HG02970 (cell line): ENCODE data around the gene IGFBP5.

ENCODE experiments used
- ATAC-seq: cut with Tn5 transposase; IDR thresholded peaks from one replicate; pipeline ENCODE4 v1.9.1; 2021; ENCODE audit warnings: mild to moderate bottlenecking, moderate library complexity, moderate number of reproducible peaks; ENCODE audit not compliant: unreplicated experiment, low FRiP score

Gene IGFBP5

DNA sequence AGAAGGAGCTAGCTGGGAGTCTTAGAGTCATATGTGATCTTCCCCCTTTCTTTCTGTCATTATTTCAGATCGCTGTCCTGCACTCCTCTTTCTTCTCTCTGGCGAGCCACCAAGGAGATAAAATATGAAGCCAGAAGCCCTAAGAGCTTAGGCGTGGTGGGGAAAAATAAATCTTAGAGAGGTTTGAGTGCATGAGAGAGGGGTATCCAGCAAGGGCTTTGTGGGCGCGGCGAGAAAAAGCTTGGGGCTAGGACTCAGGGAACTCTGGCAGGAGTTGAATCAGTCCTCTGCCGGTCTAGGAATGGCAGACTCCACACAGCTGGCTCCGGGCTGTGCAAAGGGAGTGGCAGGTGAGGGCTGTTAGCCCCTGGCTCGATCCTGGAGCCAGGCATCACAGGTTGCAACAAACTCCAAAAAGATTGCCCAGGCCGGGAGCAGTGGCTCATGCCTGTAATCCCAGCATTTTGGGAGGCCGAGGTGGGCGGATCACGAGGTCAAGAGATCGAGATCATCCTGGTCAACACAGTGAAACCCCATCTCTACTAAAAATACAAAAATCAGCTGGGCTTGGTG lies 20.1 kb upstream of the IGFBP5 start:
- ATAC-seq, result no peak

GRCh38 chr2:216714376-216714775 lies 19.0 kb upstream of the IGFBP5 start:
- no peak for ATAC-seq

DNA sequence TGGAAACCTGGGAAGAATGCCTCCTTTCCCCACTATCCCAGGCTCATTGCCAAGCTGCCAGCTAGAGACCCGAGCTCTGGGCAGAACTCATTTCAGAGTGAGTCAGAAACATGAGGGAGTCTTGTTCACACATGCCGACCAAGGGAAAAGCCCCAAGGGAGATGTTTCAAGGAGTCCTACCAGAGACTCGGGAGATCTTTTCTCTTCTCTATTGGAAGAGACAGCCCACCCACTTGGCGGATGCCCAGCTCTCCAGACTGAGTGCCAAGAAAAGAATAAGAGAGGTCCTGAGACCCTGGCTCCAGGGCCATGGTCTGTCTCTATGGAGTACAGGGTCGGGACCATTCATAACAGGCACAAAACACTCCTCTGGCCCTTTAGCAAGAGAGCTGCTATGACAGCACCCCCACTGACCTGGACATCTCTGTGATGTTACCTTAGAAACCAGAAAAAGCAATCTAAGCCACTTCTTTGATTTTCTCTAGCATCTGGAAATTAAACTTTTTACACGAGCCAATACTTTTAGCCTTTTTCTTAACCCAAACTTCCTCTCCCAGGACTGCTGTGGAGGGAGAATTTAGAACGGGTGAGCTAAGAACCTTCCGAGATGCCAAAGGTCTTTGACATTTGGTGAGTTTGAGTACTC lies 18.5 kb upstream of the IGFBP5 start:
- no peak for ATAC-seq

- no peak for ATAC-seq
Measured at GRCh38 chr2:216711348-216711747, 16.0 kb upstream of the IGFBP5 start.

DNA sequence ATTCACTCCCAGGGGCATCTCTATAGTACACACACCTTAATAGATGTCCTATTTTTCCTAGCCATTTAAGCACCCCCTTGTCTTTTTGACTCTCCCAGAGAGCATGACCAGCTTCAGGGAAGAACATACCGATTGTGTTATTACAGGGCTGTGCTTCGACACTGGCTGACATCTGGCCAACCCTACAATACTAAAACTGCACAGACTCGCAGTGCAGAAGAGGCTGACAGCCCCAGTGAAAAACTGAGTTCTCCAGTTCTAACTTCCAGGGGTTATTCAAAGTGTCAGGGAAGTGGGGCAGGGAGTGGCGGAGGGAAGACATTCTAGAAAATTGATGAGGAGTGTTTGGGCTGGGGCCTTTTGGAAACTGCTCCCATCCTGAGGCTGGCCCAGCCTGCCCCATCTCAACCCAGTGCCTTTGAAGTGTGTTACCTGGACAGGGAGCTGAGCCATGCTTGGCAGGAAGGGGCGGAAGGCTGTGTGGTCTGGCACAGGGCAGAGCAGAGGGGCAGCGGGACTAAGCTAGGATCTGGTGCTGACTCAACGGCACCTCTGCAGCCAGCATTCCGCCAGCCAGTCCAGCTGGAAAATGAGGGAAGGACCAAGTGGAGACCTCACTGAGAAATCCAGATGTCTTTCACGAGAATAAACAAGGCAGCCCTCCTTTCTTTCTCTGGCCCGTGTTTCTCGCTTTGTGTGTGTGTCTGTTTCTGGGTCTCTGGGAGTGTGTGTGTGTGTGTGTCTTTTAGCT lies 15.4 kb upstream of the IGFBP5 start:
- ATAC-seq, result no peak

DNA sequence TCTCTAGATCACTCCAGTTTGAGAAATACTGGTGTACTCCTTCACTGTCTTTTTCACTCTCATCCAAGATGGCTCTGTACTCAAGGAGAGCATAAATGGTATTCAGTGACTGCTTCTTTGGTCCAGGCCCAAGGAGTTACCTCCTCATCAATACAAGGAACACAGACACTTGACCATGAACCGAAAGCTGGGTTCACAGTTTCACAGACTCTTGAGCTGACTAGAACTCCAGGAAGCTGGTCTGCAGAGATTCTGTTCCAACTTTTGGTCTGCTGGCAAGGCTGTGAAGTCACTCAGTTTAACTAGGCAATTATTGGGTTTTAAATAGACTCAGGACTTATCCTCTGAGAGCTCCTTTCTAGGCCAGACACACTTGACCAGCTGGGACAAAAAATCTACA lies 7.4 kb upstream of the IGFBP5 start:
- no peak for ATAC-seq

- ATAC-seq, result no peak
Measured at GRCh38 chr2:216701544-216701943, 6.2 kb upstream of the IGFBP5 start.

GRCh38 chr2:216700781-216701180 lies 5.4 kb upstream of the IGFBP5 start:
- no peak for ATAC-seq

DNA sequence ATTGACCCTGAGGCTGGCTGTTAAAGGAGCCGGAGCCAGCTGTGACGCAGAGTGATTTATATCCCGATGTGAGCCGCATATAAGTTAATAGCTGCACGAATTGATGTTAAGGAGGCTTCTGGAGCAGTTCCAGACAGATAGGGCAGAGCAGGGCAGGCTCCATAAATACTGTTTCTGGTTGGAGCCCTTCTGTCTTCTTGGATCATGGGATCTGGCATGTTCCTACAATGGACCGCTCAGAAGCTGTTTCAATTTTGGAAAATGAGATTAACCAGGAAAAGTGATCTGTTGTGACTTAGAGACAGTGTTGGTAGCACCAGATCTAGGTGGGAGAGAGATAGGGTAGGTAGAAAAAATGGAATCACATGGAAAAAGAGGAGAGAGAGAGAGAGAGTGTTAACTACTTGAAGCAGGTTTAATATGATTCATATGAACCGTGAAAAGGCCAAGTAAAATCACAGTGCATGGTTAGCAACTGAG lies 4.8 kb upstream of the IGFBP5 start:
- no peak for ATAC-seq

DNA sequence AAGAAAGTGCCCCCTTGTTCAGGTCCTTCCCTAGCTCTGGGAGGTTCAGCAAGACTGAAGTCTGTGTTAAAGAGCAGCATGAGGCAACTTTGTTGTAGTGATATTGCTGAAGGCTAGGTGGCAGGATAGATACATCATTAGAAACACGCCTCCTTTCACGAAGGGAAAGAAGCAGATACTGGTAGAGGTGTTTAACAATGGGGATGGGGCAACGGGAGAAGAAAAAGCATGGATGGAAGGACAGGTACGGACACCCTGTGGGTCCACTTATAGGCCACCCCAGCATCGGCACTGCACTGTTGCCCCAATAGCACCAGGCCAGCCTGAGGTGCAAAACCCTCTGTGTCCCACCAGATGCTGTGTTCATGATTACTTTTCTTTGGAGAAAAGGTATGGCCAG lies 3.5 kb upstream of the IGFBP5 start:
- no peak for ATAC-seq

GRCh38 chr2:216698293-216698692 lies 2.9 kb upstream of the IGFBP5 start:
- no peak for ATAC-seq

- no peak for ATAC-seq
Measured at GRCh38 chr2:216696751-216697560, 1.6 kb upstream of the IGFBP5 start.

DNA sequence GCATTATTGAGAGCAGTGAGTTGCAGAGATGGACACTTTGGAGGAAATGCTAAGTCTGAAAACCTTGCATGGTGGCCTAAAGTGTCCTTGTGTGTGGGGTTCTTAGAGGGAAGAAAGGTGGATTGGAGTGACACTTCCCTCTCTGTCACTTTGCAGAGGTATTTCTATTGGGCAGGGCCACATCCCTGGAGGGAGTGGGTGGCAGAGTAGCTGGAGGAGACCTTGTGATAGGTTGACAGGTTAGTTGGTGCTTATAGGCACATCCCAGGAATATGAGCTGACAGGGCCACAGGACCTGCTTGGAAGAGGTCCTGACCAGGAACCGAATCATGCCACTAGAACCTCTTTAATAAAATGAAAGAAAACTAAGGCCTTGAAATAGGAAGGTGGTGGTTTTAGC lies 972 bp upstream of the IGFBP5 start:
- no peak for ATAC-seq

DNA sequence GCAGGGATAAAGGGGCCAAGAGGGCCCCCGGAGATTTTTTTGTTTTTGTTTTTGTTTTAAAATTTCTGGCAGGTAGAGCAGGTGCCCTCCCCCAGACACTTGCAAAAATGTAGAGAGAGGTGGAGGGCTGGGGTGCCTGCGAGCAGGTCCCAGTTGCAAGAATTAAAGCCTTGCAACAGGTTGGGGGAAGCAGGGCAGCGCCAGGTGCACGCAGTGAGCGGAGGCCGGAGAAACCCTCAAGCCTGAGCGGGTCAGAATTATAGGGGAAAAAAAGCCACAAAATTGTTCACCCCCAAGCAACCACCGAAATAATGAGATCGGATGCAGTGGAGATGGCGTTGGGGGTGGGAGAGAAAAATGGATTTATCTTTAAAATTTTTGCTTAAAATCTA lies 527 bp downstream of the IGFBP5 start:
- ATAC-seq, result no peak

- no peak for ATAC-seq
Measured at GRCh38 chr2:216694082-216694825, 1.1 kb downstream of the IGFBP5 start.

GRCh38 chr2:216693414-216694080 lies 1.8 kb downstream of the IGFBP5 start:
- ATAC-seq, result no peak

- no peak for ATAC-seq
Measured at GRCh38 chr2:216692636-216693413, 2.5 kb downstream of the IGFBP5 start.

DNA sequence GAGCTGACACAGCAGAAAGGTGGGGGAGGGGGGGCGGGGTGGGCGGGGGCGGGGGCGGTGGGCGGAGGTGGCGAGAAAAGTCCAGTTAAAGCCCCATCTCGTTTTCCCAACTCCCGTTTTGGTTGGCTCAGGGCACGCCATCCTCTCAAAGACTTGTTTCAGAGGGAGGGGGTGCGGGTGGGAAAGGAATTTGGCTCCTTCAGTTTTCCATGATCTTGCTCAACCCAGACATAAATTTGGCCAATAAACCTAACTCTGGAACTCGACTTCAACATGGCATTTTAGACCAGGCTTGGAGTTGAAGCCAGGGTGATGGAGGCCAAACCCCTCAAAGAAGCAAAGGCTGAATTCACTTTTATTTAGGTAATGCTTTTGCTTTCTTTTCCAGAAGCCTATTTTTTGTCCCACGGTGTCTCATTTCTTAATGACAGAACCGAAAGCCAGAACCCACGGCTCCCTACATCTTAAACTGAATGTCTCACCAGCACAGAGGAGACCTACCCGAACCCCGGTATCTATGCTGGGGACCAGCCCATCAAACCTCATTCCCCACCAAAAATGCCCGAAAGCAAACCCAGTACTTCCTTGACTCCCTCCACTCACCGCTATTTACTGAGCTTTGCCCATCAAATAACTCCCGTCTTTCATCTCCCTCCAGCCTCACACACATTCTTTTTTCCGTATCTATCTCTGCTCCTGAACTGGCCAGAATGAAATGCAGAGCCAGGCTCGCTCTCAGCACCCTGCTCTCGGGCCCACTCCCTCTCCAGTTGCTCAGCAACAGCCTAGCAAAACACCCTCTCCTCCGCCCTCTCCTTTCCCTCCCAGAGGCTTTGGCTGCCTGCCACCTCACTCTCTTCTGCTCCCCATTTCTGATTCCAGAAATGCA lies 4.3 kb downstream of the IGFBP5 start:
- no peak for ATAC-seq
